DND-41 (cell line): ENCODE measurements around the gene PARPBP.

ENCODE experiments used
- CTCF ChIP-seq: IDR thresholded peaks from 2 replicates; pipeline ENCODE4 v1.5.1; 2012; ENCODE audit warnings: borderline replicate concordance, low read length, moderate library complexity, mild to moderate bottlenecking; ENCODE audit not compliant: poor library complexity, severe bottlenecking; ENCODE audit errors: extremely low read depth
- EZH2 ChIP-seq: IDR thresholded peaks from 3 replicates; pipeline ENCODE4 v1.6.1; 2012; ENCODE audit warnings: borderline replicate concordance, low read depth, mild to moderate bottlenecking, moderate library complexity, low read length, inconsistent platforms; ENCODE audit not compliant: severe bottlenecking

DNA sequence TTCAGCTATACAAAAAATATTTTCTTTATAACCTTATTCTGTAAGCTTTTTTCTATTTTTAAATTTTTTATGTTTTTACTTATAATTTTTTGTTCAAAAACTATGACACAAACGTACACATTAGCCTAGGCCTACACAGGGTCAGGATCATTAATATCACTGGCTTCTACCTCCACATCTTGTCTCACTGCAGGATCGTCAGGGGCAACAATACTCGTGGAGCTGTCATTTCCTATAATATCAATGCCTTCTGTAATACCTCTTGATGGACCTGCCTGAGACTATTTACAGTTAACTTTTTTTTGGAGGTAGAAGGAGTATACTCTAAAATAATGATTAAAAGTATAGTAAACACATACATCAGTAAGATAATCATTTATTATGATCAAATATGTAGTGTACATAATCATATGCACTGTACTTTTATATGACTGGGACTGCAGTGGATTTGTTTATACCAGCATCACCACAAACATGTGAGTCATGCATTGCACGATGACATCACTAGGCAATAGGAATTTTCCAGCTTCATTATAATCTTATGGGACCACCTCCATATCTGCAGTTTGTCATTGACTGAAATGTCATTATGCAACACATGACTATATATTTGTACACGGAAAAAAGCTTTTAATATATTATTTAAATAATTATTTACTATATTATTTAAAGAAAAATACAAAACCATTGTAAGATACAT is 96.2 kb downstream of the PARPBP start:
- TF ChIP-seq CTCF = no peak
- TF ChIP-seq EZH2 = no peak
